ENCODE results near the gene RGS7. TPM values are rescaled to one million over a fixed set of nuclear protein-coding genes. Genes with fewer than 3 reads are reported as not detected.

Gene RGS7
- total RNA-seq, 2 experiments from 2014 or later, result not detected

GRCh38 chr1:241311056-241311746, 45.8 kb downstream of the RGS7 start:
- ATAC-seq (ENCODE audit: poor library complexity) (no peak), DNase-seq (no peak)
- H3K4me3 ChIP-seq (ENCODE audit: low read length), result no peak overlapping the region
- H3K27ac ChIP-seq (ENCODE audit: low read depth in 1 of 2, low read length in 2 of 2), result no peak overlapping the region
- H3K36me3 ChIP-seq (ENCODE audit: insufficient read depth, low read length), result no peaks in the 10 kb centered on the region
- H3K9me3 Mint-ChIP-seq, result peaks cover 6% of the 10 kb centered on the region
- intact Hi-C loops (cut with DNase I, micrococcal nuclease), result no loop called here
- no peak overlapping the region for H3K27ac Mint-ChIP-seq
- no peaks in the 10 kb centered on the region for H3K27me3 Mint-ChIP-seq
- ChIA-PET POLR2A (no interaction called here), CTCF (no interaction called here)
- H3K27me3 ChIP-seq (ENCODE audit: control insufficient read depth in 1 of 2, insufficient read depth in 2 of 2, low read length in 2 of 2), result no peaks in the 10 kb centered on the region
- no peaks in the 10 kb centered on the region for H3K4me1 Mint-ChIP-seq (ENCODE audit: low read depth)
- peaks cover 0 to 4% of the 10 kb centered on the region in 2 experiments for H3K9me3 ChIP-seq (ENCODE audit: control insufficient read depth in 1 of 2, insufficient read depth in 1 of 2, low read length in 2 of 2)
- no peak for TF ChIP-seq CTCF (IDR thresholded peaks at IDR 0.05)
- H3K36me3 Mint-ChIP-seq (ENCODE audit: low read depth), result no peaks in the 10 kb centered on the region
- no peaks in the 10 kb centered on the region for H3K4me1 ChIP-seq (ENCODE audit: insufficient read depth, low read length)
- no peak overlapping the region for H3K4me3 Mint-ChIP-seq

GRCh38 chr1:241310451-241310850, 46.6 kb downstream of the RGS7 start:
- POLR2A ChIA-PET, result no interaction called here
- H3K4me1 Mint-ChIP-seq (ENCODE audit: low read depth), result no peaks in the 10 kb centered on the region
- peaks cover 6% of the 10 kb centered on the region for H3K9me3 Mint-ChIP-seq
- Histone ChIP-seq H3K9me3 (ENCODE audit: control insufficient read depth in 1 of 2, insufficient read depth in 1 of 2, low read length in 2 of 2) (peaks cover 3 to 12% of the 10 kb centered on the region in 2 experiments), H3K4me1 (ENCODE audit: insufficient read depth, low read length) (no peaks in the 10 kb centered on the region), H3K27ac (ENCODE audit: low read depth in 1 of 2, low read length in 2 of 2) (no peak overlapping the region), H3K27me3 (ENCODE audit: control insufficient read depth in 1 of 2, insufficient read depth in 2 of 2, low read length in 2 of 2) (no peaks in the 10 kb centered on the region), H3K4me3 (ENCODE audit: low read length) (no peak overlapping the region), H3K36me3 (ENCODE audit: insufficient read depth, low read length) (no peaks in the 10 kb centered on the region)
- CTCF ChIA-PET, result no interaction called here
- DNase-seq, result no peak
- no peak for ATAC-seq (ENCODE audit: poor library complexity)
- H3K4me3 Mint-ChIP-seq, result no peak overlapping the region
- no peaks in the 10 kb centered on the region for H3K27me3 Mint-ChIP-seq
- no peaks in the 10 kb centered on the region for H3K36me3 Mint-ChIP-seq (ENCODE audit: low read depth)
- intact Hi-C loops (cut with DNase I, micrococcal nuclease), result no loop called here
- H3K27ac Mint-ChIP-seq, result no peak overlapping the region
- TF ChIP-seq CTCF (IDR thresholded peaks at IDR 0.05), result no peak

- no peak for ATAC-seq (ENCODE audit: poor library complexity)
- Histone ChIP-seq H3K27ac (ENCODE audit: low read depth in 1 of 2, low read length in 2 of 2) (no peak overlapping the region), H3K9me3 (ENCODE audit: control insufficient read depth in 1 of 2, insufficient read depth in 1 of 2, low read length in 2 of 2) (peaks cover 4 to 16% of the 10 kb centered on the region in 2 experiments), H3K4me3 (ENCODE audit: low read length) (no peak overlapping the region), H3K4me1 (ENCODE audit: insufficient read depth, low read length) (no peaks in the 10 kb centered on the region), H3K27me3 (ENCODE audit: control insufficient read depth in 1 of 2, insufficient read depth in 2 of 2, low read length in 2 of 2) (no peaks in the 10 kb centered on the region), H3K36me3 (ENCODE audit: insufficient read depth, low read length) (no peaks in the 10 kb centered on the region)
- intact Hi-C loops (cut with DNase I, micrococcal nuclease), result no loop called here
- Mint-ChIP-seq H3K9me3 (peaks cover 6% of the 10 kb centered on the region), H3K4me3 (no peak overlapping the region), H3K36me3 (ENCODE audit: low read depth) (no peaks in the 10 kb centered on the region), H3K4me1 (ENCODE audit: low read depth) (no peaks in the 10 kb centered on the region), H3K27me3 (no peaks in the 10 kb centered on the region), H3K27ac (no peak overlapping the region)
- CTCF ChIA-PET, result no interaction called here
- DNase-seq, result no peak
- POLR2A ChIA-PET, result no interaction called here
- no peak for TF ChIP-seq CTCF (IDR thresholded peaks at IDR 0.05)
Measured at GRCh38 chr1:241309651-241310050, 47.4 kb downstream of the RGS7 start.
